Peyer's patch (tissue), 4 donors: Measurements from ENCODE around the gene DCC. TPM values are rescaled to one million over a fixed set of nuclear protein-coding genes. Genes with fewer than 3 reads are reported as not detected.

Experiments used
- DNase-seq, 3 donors: peaks; one replicate each; pipeline ENCODE4 v3.0.0-alpha.2; 2017 to 2019
- H3K27ac ChIP-seq, 4 donors: fragments of 200-600 bp; sonication (generic); one replicate each; pipeline ENCODE4 v1.5.1; 2016 to 2019
- H3K27me3 ChIP-seq, 2 donors: fragments of 200-600 bp; sonication (generic); one replicate each; pipeline ENCODE4 v1.5.1; 2019
- H3K36me3 ChIP-seq, 3 donors: fragments of 200-600 bp; sonication (generic); one replicate each; pipeline ENCODE4 v1.5.1; 2016 to 2019
- H3K4me1 ChIP-seq, 4 donors: fragments of 200-600 bp; sonication (generic); one replicate each; pipeline ENCODE4 v1.5.1; 2016 to 2019
- H3K4me3 ChIP-seq, 4 donors: fragments of 200-600 bp; sonication (generic); 1 replicate in 3 of 4; 2 replicates in 1 of 4; pipeline ENCODE4 v1.5.1; 2016 to 2019; ENCODE audit warnings: mild to moderate bottlenecking in 1 of 4
- H3K9me3 ChIP-seq, 4 donors: fragments of 200-600 bp; sonication (generic); one replicate each; pipeline ENCODE4 v1.5.1; 2016 to 2019; ENCODE audit warnings: mild to moderate bottlenecking in 1 of 4
- POLR2A ChIP-seq, 2 donors: fragments of 450-650 bp; IDR thresholded peaks; one replicate each; pipeline ENCODE4 v1.5.1; 2017; ENCODE audit warnings: antibody characterized with exemption in 2 of 2, mild to moderate bottlenecking in 2 of 2, moderate library complexity in 2 of 2
- small RNA-seq, 2 donors: library from RNA; depleted of rRNA; stranded (forward); fragments of <200 nt; gene quantifications; one replicate each; pipeline ENCODE3, GENCODE V24; 2016
- total RNA-seq, 4 donors: library from RNA; depleted of rRNA; stranded (reverse); fragments of >200 nt; gene quantifications; one replicate each; pipeline ENCODE4 v1.1.0, GENCODE V29; 2016
- TF ChIP-seq, protein P1 (sequence below), 6 experiments: fragments of 450-650 bp in 4 of 6; fragments of 200-600 bp in 2 of 6; sonication (generic) in 1 of 6; IDR thresholded peaks; one replicate each; pipeline ENCODE4 v1.5.1; 2017 to 2019; ENCODE audit warnings: antibody characterized with exemption in 6 of 6, mild to moderate bottlenecking in 3 of 6, moderate library complexity in 1 of 6

DCC gene
- total RNA-seq, 4 donors from 2014 or later = 0.13 TPM; not detected in 3

DNA sequence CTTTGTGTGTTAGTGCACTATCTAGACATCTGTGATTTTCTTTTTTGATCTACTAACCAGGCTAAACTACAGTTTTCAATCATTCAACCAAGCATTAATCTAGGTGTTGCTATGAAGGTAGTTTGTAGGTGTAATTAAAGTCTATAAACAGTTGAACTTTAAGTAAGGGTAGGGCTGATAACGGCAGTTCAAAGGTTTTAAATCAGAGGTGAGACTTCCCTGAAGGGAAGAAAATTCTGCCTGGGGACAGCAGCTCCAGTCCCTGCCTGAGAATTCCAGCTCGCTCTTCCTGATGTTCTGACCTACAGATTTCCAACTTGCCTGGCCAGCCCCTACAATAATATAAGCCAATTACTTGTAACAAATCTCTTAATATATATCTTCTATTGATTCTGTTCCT, 1220.5 kb downstream of the DCC start:
- Histone ChIP-seq H3K36me3 (no peaks in the 10 kb centered on the region), H3K27ac (peak overlapping the region in 1 of 4 donors; percentile 18), H3K4me3 (no peak overlapping the region), H3K4me1 (peaks cover 0 to 3% (median 0%) of the 10 kb centered on the region in 4 donors), H3K27me3 (no peaks in the 10 kb centered on the region), H3K9me3 (no peaks in the 10 kb centered on the region)
- TF ChIP-seq, protein P1, sequence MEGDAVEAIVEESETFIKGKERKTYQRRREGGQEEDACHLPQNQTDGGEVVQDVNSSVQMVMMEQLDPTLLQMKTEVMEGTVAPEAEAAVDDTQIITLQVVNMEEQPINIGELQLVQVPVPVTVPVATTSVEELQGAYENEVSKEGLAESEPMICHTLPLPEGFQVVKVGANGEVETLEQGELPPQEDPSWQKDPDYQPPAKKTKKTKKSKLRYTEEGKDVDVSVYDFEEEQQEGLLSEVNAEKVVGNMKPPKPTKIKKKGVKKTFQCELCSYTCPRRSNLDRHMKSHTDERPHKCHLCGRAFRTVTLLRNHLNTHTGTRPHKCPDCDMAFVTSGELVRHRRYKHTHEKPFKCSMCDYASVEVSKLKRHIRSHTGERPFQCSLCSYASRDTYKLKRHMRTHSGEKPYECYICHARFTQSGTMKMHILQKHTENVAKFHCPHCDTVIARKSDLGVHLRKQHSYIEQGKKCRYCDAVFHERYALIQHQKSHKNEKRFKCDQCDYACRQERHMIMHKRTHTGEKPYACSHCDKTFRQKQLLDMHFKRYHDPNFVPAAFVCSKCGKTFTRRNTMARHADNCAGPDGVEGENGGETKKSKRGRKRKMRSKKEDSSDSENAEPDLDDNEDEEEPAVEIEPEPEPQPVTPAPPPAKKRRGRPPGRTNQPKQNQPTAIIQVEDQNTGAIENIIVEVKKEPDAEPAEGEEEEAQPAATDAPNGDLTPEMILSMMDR (IDR thresholded peaks at IDR 0.05) = no peak
- no peak for TF ChIP-seq POLR2A (IDR thresholded peaks at IDR 0.05)
- DNase-seq = no peak

DNA sequence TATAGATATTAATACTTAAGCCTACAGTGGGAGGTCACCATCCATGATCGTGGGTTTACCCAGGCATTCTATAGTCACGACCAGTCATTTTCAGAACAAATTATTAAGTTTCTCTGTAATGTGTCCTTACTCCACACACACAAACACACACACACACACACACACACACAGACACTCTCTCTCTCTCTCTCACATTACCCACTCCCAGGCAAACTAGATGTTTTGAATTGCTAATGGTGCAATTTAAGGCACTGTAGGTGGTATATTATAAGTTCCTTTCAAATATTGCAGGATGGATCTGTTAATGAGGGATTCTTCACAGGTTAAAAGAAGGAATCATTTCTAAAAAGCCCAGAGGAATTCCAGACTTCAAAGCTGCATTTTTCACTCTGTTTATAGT, 1226.6 kb downstream of the DCC start:
- Histone ChIP-seq H3K4me3 (no peak overlapping the region), H3K27ac (no peak overlapping the region), H3K27me3 (no peaks in the 10 kb centered on the region), H3K4me1 (no peaks in the 10 kb centered on the region), H3K9me3 (no peaks in the 10 kb centered on the region), H3K36me3 (no peaks in the 10 kb centered on the region)
- no peak for DNase-seq
- TF ChIP-seq POLR2A (IDR thresholded peaks at IDR 0.05) = no peak
- TF ChIP-seq, protein P1 (IDR thresholded peaks at IDR 0.05) = no peak

DNA sequence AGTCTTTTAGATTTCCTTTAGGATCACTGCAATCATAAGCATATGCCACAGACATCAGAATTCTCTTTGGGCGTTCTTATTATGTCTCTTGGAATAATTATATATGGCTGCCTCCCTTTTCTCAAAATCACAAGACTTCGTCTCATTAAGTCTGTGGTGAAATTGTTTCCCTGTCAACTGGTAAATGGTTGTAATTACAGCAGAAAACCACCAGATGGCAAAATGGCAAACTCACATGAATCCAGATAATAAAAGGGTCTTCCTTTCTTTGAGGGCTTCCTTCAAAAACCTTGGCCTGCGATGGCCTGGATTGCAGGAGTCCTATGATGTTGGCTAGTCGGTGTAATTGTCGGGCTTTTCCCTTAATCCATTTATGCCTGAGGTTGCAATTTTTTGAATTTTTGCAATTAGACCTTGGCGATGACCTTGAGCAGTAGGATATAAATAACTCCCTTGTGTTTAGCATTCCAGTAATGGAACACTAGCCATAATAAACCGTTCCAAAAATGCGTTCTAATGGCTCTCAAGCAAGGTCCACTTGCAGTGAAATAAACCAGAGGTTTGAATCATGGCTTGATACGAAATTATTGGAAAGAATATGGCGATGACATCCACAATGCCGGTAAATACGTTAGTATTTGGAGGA, 1228.1 kb downstream of the DCC start:
- Histone ChIP-seq H3K27me3 (no peaks in the 10 kb centered on the region), H3K27ac (no peak overlapping the region), H3K4me1 (no peaks in the 10 kb centered on the region), H3K4me3 (no peak overlapping the region), H3K9me3 (no peaks in the 10 kb centered on the region), H3K36me3 (no peaks in the 10 kb centered on the region)
- DNase-seq = no peak
- TF ChIP-seq, protein P1 (IDR thresholded peaks at IDR 0.05) = peak in 5 of 6 experiments; percentile 47 to 60 (median 53)
- TF ChIP-seq POLR2A (IDR thresholded peaks at IDR 0.05) = no peak

Small RNAs within 50 kb of the gene (small RNA-seq; reads per million reads assigned to genes)
- gene AC011155.1 = 0 reads per million in 2 donors
- 0 reads per million in 2 donors for gene MIR4528
